Left lung (tissue), 10 donors: ENCODE measurements around the gene GRWD1. TPM values are rescaled to one million over a fixed set of nuclear protein-coding genes. Genes with fewer than 3 reads are reported as not detected.

Experiments used
- ATAC-seq: fragments of 200-7000 bp; cut with Tn5 transposase; one replicate; pipeline ENCODE4 v1.9.1; 2020; ENCODE audit warnings: moderate library complexity
- DNase-seq, 4 donors: peaks; one replicate each; pipeline ENCODE4 v3.0.0-alpha.2; 2013 to 2020
- H3K27ac ChIP-seq, 2 donors: fragments of 200-600 bp; sonication (generic) in 1 of 2; one replicate each; pipeline versions ENCODE4 v1.5.0 to v1.8.0; 2020 to 2021
- H3K27me3 ChIP-seq, 2 donors: fragments of 200-600 bp; sonication (generic) in 1 of 2; one replicate each; pipeline versions ENCODE4 v1.5.0 to v1.8.0; 2020 to 2021
- H3K36me3 ChIP-seq, 2 donors: fragments of 200-600 bp; sonication (generic) in 1 of 2; one replicate each; pipeline versions ENCODE4 v1.5.0 to v1.8.0; 2020 to 2021
- H3K4me1 ChIP-seq, 2 donors: fragments of 200-600 bp; one replicate each; pipeline ENCODE4 v1.8.0; 2021
- H3K4me3 ChIP-seq, 2 donors: fragments of 200-600 bp; sonication (generic) in 1 of 2; one replicate each; pipeline versions ENCODE4 v1.5.0 to v1.8.0; 2020 to 2021; ENCODE audit warnings: mild to moderate bottlenecking in 1 of 2
- H3K9me3 ChIP-seq, 2 donors: fragments of 200-600 bp; sonication (generic) in 1 of 2; one replicate each; pipeline versions ENCODE4 v1.5.0 to v1.8.0; 2020 to 2021
- intact Hi-C, 2 donors: fragments of 100-400 bp; cut with DNase I; formaldehyde crosslinking; loops; one replicate each; pipeline versions ENCODE4 v1.11.2 to v1.14.2; 2022
- polyA plus RNA-seq, 6 donors: library from polyadenylated mRNA; unstranded; fragments of 120-200 nt; gene quantifications; one replicate each; pipeline ENCODE4 v1.2.1, GENCODE V29; 2013; ENCODE audit not compliant: insufficient read length in 6 of 6
- total RNA-seq, 2 donors: library from RNA; stranded (reverse); fragmentation: NEBNext Ultra II Directional; extraction: Animal tissue kit (Norgen Biotek cat#: 25700); gene quantifications; one replicate each; pipeline ENCODE4 v1.2.1, GENCODE V29; 2021
- TF ChIP-seq, protein P1 (sequence below), 2 donors: fragments of 200-600 bp; sonication (generic) in 1 of 2; IDR thresholded peaks; one replicate each; pipeline versions ENCODE4 v1.5.0 to v1.8.0; 2021; ENCODE audit warnings: antibody characterized with exemption in 2 of 2
- donor health status: DM: no; HTN: yes; CAD: no.
- donor health status: DM: no; HTN: no; CAD: no.

GRWD1 gene
- total and polyA plus RNA-seq, 8 donors, result 18.4 to 33.8 (median 24.4) TPM

DNA sequence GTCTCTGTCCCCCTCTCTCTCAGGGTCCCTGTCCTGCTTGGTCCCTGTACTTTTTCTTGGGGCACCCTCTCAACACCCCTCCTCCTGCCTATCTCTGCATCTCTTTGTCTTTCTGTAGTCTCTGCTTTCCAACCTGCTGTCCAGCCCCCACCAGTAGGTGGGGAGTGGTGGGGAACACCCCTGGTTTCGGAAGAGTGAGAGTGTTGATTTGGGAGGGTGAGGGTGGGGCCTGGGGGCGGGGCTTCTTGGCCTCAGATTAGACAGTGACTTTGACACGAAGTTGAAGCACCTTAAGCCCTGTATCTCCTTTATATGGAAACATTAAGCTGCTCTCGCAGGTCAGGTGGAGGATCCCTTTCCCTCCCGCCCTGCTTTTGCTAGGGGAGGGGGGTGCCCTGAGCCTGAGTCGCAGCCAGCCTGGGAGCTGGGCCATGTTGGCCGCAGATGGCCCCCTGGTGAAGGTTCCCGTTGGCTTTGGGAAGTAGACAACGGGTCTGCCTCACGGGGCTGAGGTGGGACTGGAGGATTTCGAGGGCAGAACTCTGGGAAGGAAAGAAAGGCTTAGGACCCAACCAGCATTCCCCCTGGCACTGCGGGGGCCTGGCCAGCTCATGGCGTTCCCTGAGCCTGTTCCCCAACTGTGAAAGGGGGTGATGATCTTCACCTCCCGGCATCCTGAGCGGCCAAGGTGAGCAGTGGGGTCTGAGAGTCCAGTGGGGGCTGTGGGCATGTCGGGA lies 9.6 kb downstream of the GRWD1 start, which contains the start of gene KCNJ14:
Gene KCNJ14 (plus strand): TSS at position 404 of the 737 bp plus-strand sequence. CDS start 6,151 bp downstream, outside the sequence.
- no peak within 1 kb of the TSS for H3K27ac ChIP-seq
- H3K4me3 ChIP-seq, result no peak within 1 kb of the TSS
- H3K36me3 ChIP-seq, result peaks cover 0 to 74% of the 10 kb centered on the region in 2 donors
- no peak for ATAC-seq
- H3K27me3 ChIP-seq, result no peaks in the 10 kb centered on the region
- H3K9me3 ChIP-seq, result no peaks in the 10 kb centered on the region
- intact Hi-C loops, result no loop called here
- peak in 1 of 4 donors; percentile 68 for DNase-seq
- TF ChIP-seq, protein P1, sequence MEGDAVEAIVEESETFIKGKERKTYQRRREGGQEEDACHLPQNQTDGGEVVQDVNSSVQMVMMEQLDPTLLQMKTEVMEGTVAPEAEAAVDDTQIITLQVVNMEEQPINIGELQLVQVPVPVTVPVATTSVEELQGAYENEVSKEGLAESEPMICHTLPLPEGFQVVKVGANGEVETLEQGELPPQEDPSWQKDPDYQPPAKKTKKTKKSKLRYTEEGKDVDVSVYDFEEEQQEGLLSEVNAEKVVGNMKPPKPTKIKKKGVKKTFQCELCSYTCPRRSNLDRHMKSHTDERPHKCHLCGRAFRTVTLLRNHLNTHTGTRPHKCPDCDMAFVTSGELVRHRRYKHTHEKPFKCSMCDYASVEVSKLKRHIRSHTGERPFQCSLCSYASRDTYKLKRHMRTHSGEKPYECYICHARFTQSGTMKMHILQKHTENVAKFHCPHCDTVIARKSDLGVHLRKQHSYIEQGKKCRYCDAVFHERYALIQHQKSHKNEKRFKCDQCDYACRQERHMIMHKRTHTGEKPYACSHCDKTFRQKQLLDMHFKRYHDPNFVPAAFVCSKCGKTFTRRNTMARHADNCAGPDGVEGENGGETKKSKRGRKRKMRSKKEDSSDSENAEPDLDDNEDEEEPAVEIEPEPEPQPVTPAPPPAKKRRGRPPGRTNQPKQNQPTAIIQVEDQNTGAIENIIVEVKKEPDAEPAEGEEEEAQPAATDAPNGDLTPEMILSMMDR (IDR thresholded peaks at IDR 0.05), result no peak
- H3K4me1 ChIP-seq, result no peaks in the 10 kb centered on the region

DNA sequence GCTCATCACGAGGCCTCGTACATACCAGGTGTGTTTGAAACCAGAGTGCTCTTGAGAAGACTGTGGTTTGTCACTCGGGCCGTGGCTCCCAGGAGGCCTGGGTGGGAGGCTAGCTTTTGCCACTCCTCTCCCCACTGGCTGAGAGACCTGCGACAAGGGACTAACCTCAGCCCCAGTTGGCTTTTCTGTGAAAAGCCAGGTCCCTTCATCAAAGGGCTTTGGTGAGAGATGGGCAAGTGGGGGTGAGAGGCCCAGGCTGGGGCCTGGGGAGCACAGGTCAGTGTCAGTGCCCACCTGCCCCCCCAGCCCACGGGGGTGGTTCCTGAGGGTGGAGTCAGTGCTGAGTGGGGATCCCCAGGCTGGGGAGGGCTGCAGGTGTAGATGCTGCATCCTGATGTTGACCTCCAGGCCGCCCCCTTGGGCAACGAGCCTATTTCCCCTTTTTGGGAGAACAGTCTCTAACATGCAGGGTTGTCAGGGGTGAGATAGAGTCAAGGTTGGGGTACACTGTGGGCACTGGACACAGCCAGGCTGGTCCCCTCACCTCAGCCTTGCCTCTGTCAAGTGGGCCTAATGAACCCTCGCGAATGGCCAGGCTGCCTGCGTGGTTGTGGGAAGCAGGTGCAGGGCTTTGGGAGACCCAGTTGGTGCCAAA lies 10.3 kb downstream of the GRWD1 start:
- intact Hi-C loops, result no loop called here
- TF ChIP-seq, protein P1 (IDR thresholded peaks at IDR 0.05), result no peak
- Histone ChIP-seq H3K27ac (no peak overlapping the region), H3K9me3 (no peaks in the 10 kb centered on the region), H3K4me3 (no peak overlapping the region), H3K27me3 (no peaks in the 10 kb centered on the region), H3K36me3 (peaks cover 0 to 67% of the 10 kb centered on the region in 2 donors), H3K4me1 (no peaks in the 10 kb centered on the region)
- ATAC-seq (no peak), DNase-seq (peak in 1 of 4 donors; percentile 63)

DNA sequence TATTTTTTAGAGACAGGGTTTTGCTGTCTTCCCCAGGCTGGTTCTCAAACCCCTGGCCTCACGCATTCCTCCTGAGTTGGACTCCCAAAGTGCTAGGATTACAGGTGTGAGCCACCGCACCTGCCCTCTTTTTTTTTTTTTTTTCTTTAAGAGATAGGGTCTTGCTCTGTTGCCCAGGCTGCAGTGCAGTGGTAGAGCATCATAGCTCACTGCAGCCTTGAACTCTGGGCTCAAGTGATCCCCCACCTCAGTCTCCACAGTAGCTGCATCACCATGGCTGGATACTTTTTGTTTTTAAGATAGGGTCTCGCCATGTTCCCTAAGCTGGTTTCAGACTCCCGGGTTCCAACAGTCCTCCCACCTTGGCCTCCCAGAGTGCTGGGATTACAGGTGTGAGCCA lies 11.1 kb downstream of the GRWD1 start:
- no peak overlapping the region for H3K27ac ChIP-seq
- H3K9me3 ChIP-seq, result no peaks in the 10 kb centered on the region
- ATAC-seq (no peak), DNase-seq (peak in 1 of 4 donors; percentile 14)
- H3K4me3 ChIP-seq, result no peak overlapping the region
- peaks cover 0 to 62% of the 10 kb centered on the region in 2 donors for H3K36me3 ChIP-seq
- TF ChIP-seq, protein P1 (IDR thresholded peaks at IDR 0.05), result no peak
- intact Hi-C loops, result no loop called here
- no peaks in the 10 kb centered on the region for H3K27me3 ChIP-seq
- H3K4me1 ChIP-seq, result no peaks in the 10 kb centered on the region

DNA sequence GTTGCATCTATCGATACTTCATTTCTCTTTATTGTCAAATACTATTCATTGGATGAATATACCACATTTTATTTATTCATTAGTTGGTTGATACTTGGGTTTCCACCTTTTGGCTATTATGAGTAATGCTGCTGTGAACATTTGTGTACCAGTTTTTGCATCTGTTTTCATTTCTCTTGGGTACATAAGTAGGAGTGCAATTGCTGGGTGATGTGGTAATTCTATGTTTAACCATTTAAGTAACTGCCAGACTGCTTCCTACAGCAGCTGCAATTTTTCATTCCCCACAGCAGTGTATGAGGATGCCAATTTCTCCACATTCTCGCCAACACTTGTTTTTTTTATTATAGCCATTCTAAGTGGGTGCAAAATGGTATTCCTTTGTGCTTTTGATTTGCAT lies 12.2 kb downstream of the GRWD1 start:
- no peak overlapping the region for H3K4me3 ChIP-seq
- H3K27me3 ChIP-seq, result no peaks in the 10 kb centered on the region
- ATAC-seq (no peak), DNase-seq (no peak)
- no peaks in the 10 kb centered on the region for H3K4me1 ChIP-seq
- TF ChIP-seq, protein P1 (IDR thresholded peaks at IDR 0.05), result no peak
- H3K36me3 ChIP-seq, result peaks cover 0 to 56% of the 10 kb centered on the region in 2 donors
- intact Hi-C loops, result no loop called here
- H3K27ac ChIP-seq, result no peak overlapping the region
- no peaks in the 10 kb centered on the region for H3K9me3 ChIP-seq

DNA sequence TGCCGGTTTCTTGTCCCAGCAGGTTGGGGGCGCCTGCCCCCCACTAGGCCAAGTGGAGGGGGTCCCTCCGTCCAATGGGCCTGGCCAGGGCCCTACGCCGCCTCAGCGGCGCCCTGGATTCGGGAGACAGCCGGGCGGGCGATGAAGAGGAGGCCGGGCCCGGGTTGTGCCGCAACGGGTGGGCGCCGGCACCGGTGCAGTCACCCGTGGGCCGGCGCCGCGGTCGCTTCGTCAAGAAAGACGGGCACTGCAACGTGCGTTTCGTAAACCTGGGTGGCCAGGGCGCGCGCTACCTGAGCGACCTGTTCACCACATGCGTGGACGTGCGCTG lies 15.8 kb downstream of the GRWD1 start:
- Histone ChIP-seq H3K27ac (no peak overlapping the region), H3K9me3 (no peaks in the 10 kb centered on the region), H3K36me3 (peaks cover 0 to 24% of the 10 kb centered on the region in 2 donors), H3K27me3 (no peaks in the 10 kb centered on the region), H3K4me1 (no peaks in the 10 kb centered on the region), H3K4me3 (no peak overlapping the region)
- ATAC-seq, result no peak
- intact Hi-C loops, result no loop called here
- TF ChIP-seq, protein P1 (IDR thresholded peaks at IDR 0.05), result no peak
- no peak for DNase-seq
